ENCODE measurements around the gene RSBN1.
"Not testable (repeated sequence)": the region's sequence is repeated elsewhere in the genome, so short reads cannot be mapped to it uniquely, and the experiment has no call there.

RSBN1 gene

GRCh38 chr1:113811888-113812660 is at the start of gene RSBN1:
RSBN1 (minus strand) TSS chr1:113812476; CDS start chr1:113812412, 64 bp downstream.
- DNase-seq: peak; percentile 98

- DNase-seq: no peak
Observed at GRCh38 chr1:113861641-113862040, 49.4 kb upstream of the RSBN1 start.

GRCh38 chr1:113860891-113861290 is 48.6 kb upstream of the RSBN1 start:
- DNase-seq: no peak

- no peak for DNase-seq
Observed at GRCh38 chr1:113859478-113860175, 47.4 kb upstream of the RSBN1 start.

GRCh38 chr1:113858982-113859381 is 46.7 kb upstream of the RSBN1 start:
- DNase-seq: no peak

GRCh38 chr1:113858418-113858817 is 46.1 kb upstream of the RSBN1 start:
- no peak for DNase-seq

- no peak for DNase-seq
Observed at GRCh38 chr1:113857776-113858175, 45.5 kb upstream of the RSBN1 start.

- DNase-seq: no peak
Observed at GRCh38 chr1:113856401-113856790, 44.1 kb upstream of the RSBN1 start.

- DNase-seq: no peak
Observed at GRCh38 chr1:113855630-113856400, 43.5 kb upstream of the RSBN1 start.

GRCh38 chr1:113854234-113854633 is 42.0 kb upstream of the RSBN1 start:
- DNase-seq: no peak

GRCh38 chr1:113852694-113853093 is 40.4 kb upstream of the RSBN1 start:
- DNase-seq: not testable (repeated sequence)

- DNase-seq: no peak
Observed at GRCh38 chr1:113850127-113850796, 38.0 kb upstream of the RSBN1 start.

GRCh38 chr1:113849072-113849471 is 36.8 kb upstream of the RSBN1 start:
- no peak for DNase-seq

- DNase-seq: no peak
Observed at GRCh38 chr1:113846391-113847035, 34.2 kb upstream of the RSBN1 start.

GRCh38 chr1:113836534-113836933 is 24.3 kb upstream of the RSBN1 start:
- no peak for DNase-seq

GRCh38 chr1:113835686-113836290 is 23.5 kb upstream of the RSBN1 start:
- peak; percentile 36 for DNase-seq

GRCh38 chr1:113834716-113835115 is 22.4 kb upstream of the RSBN1 start:
- no peak for DNase-seq

- no peak for DNase-seq
Observed at GRCh38 chr1:113830039-113830438, 17.8 kb upstream of the RSBN1 start.

GRCh38 chr1:113821916-113822315 is 9.6 kb upstream of the RSBN1 start:
- no peak for DNase-seq

GRCh38 chr1:113818578-113818977 is 6.3 kb upstream of the RSBN1 start:
- DNase-seq: no peak

- no peak for DNase-seq
Observed at GRCh38 chr1:113813218-113813617, 942 bp upstream of the RSBN1 start.

GRCh38 chr1:113812661-113813135 is 422 bp upstream of the RSBN1 start:
- peak; percentile 11 for DNase-seq

All from stimulated activated CD4-positive, alpha-beta T cell treated with anti-CD3 and anti-CD28 coated beads, Interleukin-4, amount 100 ng/mL, for 24 hours (primary cell).